Osteocyte (in vitro differentiated cells): Measurements from ENCODE around the gene MOV10L1. TPM values are rescaled to one million over a fixed set of nuclear protein-coding genes. Genes with fewer than 3 reads are reported as not detected.

ENCODE experiments used
- DNase-seq: peaks from one replicate; pipeline ENCODE4 v3.0.0; 2021; ENCODE audit warnings: mixed read lengths; ENCODE audit not compliant: unreplicated experiment; ENCODE audit errors: extremely low spot score
- H3K27ac Mint-ChIP-seq: one replicate; pipeline ENCODE4 v1.8.0; 2021; ENCODE audit warnings: mild to moderate bottlenecking, mixed read lengths; ENCODE audit not compliant: unreplicated experiment
- H3K27me3 Mint-ChIP-seq: one replicate; pipeline ENCODE4 v1.8.0; 2021; ENCODE audit warnings: mixed read lengths; ENCODE audit not compliant: unreplicated experiment
- H3K36me3 Mint-ChIP-seq: one replicate; pipeline ENCODE4 v1.8.0; 2021; ENCODE audit warnings: mixed read lengths; ENCODE audit not compliant: unreplicated experiment
- H3K4me1 Mint-ChIP-seq: one replicate; pipeline ENCODE4 v1.8.0; 2021; ENCODE audit warnings: mixed read lengths; ENCODE audit not compliant: unreplicated experiment
- H3K4me3 Mint-ChIP-seq: one replicate; pipeline ENCODE4 v1.8.0; 2021; ENCODE audit warnings: mild to moderate bottlenecking, moderate library complexity, mixed read lengths; ENCODE audit not compliant: unreplicated experiment
- H3K9me3 Mint-ChIP-seq: one replicate; pipeline ENCODE4 v1.8.0; 2021; ENCODE audit warnings: mixed read lengths; ENCODE audit not compliant: unreplicated experiment
- total RNA-seq: library from RNA; stranded (reverse); gene quantifications from 2 replicates; pipeline ENCODE4 v1.2.1, GENCODE V29; 2021
- TF ChIP-seq, protein P1 (sequence below): fragments of 200-600 bp; sonication (generic); IDR thresholded peaks from 2 replicates; pipeline ENCODE4 v1.5.0; 2021; ENCODE audit warnings: antibody characterized with exemption, mild to moderate bottlenecking, moderate library complexity

Gene MOV10L1
- total RNA-seq, 1 donor from 2014 or later, result 1.4 TPM

- Mint-ChIP-seq H3K4me3 (no peak overlapping the region), H3K27ac (no peak overlapping the region), H3K36me3 (no peaks in the 10 kb centered on the region), H3K4me1 (no peaks in the 10 kb centered on the region), H3K9me3 (no peaks in the 10 kb centered on the region), H3K27me3 (peaks cover 11% of the 10 kb centered on the region)
- TF ChIP-seq, protein P1, sequence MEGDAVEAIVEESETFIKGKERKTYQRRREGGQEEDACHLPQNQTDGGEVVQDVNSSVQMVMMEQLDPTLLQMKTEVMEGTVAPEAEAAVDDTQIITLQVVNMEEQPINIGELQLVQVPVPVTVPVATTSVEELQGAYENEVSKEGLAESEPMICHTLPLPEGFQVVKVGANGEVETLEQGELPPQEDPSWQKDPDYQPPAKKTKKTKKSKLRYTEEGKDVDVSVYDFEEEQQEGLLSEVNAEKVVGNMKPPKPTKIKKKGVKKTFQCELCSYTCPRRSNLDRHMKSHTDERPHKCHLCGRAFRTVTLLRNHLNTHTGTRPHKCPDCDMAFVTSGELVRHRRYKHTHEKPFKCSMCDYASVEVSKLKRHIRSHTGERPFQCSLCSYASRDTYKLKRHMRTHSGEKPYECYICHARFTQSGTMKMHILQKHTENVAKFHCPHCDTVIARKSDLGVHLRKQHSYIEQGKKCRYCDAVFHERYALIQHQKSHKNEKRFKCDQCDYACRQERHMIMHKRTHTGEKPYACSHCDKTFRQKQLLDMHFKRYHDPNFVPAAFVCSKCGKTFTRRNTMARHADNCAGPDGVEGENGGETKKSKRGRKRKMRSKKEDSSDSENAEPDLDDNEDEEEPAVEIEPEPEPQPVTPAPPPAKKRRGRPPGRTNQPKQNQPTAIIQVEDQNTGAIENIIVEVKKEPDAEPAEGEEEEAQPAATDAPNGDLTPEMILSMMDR, result no peak
- DNase-seq, result no peak
Measured at GRCh38 chr22:50074551-50075530, 15.0 kb upstream of the MOV10L1 start.

DNA sequence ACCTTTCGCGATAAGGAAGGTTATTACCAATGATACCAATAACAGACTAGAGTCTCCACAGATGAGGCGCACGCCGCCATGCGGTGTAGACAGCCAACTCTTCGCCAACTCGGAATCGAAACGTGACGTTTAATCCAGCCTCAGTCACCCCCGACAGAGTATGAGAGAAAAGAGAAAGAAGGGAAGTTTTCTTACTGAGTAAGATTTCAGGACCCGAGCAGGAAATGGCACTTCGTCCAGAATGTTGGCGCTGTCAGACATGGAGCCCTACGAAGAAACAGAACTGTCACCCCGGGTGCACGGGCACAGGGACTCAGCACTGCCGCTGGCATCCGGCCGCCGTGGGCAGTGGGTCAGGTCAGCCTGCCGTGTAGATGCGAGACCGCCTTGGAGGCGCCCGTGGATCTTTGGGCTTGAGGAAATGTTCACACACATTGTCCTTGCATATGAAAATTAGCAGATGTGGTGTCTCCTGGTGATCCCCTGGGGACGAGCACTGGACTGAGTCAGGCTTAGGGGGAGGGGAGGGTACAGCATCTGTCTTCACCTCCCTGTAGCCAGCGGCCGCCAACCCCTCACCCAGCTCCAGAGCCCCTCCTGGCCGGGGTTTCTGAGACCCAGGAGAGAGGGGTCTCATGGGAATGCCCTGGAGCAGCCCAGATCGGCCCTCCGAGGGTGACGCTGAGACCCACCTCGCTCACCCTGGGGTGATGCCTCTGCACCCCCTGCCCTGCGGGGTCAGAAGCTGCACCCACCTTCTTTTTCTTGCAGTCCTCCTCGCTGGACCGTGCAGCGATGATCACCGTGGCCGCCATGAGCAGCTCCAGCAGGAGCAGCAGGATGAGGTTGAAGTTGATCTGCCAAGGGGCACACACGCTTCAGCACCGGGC is 12.9 kb upstream of the MOV10L1 start:
- peaks cover 15% of the 10 kb centered on the region for H3K27me3 Mint-ChIP-seq
- no peaks in the 10 kb centered on the region for H3K4me1 Mint-ChIP-seq
- no peak overlapping the region for H3K4me3 Mint-ChIP-seq
- H3K36me3 Mint-ChIP-seq, result no peaks in the 10 kb centered on the region
- no peak for DNase-seq
- H3K27ac Mint-ChIP-seq, result no peak overlapping the region
- no peaks in the 10 kb centered on the region for H3K9me3 Mint-ChIP-seq
- TF ChIP-seq, protein P1, result no peak

DNA sequence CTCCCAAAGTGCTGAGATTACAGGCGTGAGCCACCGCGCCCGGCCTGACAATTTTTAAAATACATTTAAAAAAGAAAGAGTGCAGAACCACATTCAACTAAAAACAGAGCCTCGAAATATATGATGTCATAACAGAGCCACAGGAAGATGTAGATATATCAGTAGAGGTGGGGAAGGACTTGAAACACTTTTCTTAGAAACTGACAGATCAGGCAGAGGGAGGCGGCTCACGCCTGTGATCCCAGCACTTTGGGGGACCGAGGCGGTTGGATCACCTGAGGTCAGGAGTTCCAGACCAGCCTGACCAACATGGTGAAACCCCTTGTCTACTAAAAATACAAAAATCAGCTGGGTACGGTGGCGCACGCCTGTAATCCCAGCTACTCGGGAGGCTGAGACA is 11.6 kb upstream of the MOV10L1 start:
- Mint-ChIP-seq H3K4me1 (no peaks in the 10 kb centered on the region), H3K36me3 (no peaks in the 10 kb centered on the region), H3K4me3 (no peak overlapping the region), H3K27ac (no peak overlapping the region), H3K9me3 (no peaks in the 10 kb centered on the region), H3K27me3 (peaks cover 15% of the 10 kb centered on the region)
- TF ChIP-seq, protein P1, result no peak
- no peak for DNase-seq

DNA sequence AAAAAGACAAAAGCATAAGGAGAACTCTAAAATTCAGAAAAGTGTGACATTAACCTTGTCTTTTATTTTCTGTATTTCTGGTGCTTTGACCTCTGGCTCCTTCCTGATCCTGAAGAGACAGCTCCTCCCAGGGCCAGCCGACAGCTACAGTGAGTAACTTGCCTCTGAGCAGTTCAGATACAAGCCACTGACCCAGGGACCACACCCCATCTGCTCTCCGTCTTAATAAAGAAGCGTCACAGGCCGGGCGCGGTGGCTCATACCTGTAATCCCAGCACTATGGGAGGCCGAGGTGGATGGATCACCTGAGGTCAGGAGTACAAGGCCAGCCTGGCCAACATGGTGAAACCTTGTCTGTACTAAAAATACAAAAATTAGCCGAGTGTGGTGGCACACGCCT is 11.0 kb upstream of the MOV10L1 start:
- no peaks in the 10 kb centered on the region for H3K9me3 Mint-ChIP-seq
- H3K27me3 Mint-ChIP-seq, result peaks cover 15% of the 10 kb centered on the region
- no peaks in the 10 kb centered on the region for H3K4me1 Mint-ChIP-seq
- H3K4me3 Mint-ChIP-seq, result no peak overlapping the region
- TF ChIP-seq, protein P1, result no peak
- no peak for DNase-seq
- H3K36me3 Mint-ChIP-seq, result no peaks in the 10 kb centered on the region
- no peak overlapping the region for H3K27ac Mint-ChIP-seq

DNA sequence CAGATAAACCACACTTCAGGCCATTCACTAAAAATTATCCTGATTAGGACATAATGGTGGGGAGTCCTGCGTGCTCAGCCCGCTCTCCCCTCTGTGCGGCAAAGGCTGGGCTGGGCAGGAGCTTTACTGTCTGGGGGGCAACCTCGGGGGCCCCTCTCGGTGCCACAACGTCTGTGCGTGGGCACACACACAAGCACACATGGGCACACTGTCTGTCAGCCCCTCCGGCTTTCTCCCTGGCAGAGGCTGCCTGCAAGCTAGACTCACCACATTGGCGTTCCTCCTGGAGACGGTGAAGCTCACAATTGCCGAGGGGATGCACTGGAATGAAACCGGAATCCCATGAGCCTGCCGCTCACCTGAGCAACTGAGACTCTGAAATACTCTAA is 9.7 kb upstream of the MOV10L1 start:
- peaks cover 19% of the 10 kb centered on the region for H3K27me3 Mint-ChIP-seq
- DNase-seq, result no peak
- no peaks in the 10 kb centered on the region for H3K9me3 Mint-ChIP-seq
- H3K27ac Mint-ChIP-seq, result no peak overlapping the region
- no peak overlapping the region for H3K4me3 Mint-ChIP-seq
- H3K36me3 Mint-ChIP-seq, result no peaks in the 10 kb centered on the region
- H3K4me1 Mint-ChIP-seq, result peaks cover under 1% of the 10 kb centered on the region
- TF ChIP-seq, protein P1, result no peak
